K562 (cell line): ENCODE data around the gene THSD8. TPM values are rescaled to one million over a fixed set of nuclear protein-coding genes. Genes with fewer than 3 reads are reported as not detected.
A peak's percentile ranks its signal among the peaks of the same experiment; 100 is the strongest.

Source experiments
- CBFB ChIP-seq: sonication (generic); formaldehyde crosslinking; IDR thresholded peaks from 2 replicates; pipeline ENCODE4 v1.4.0; 2020; ENCODE audit warnings: mild to moderate bottlenecking, missing genetic modification reagents
- GATAD2A ChIP-seq: fragments of 450-650 bp; IDR thresholded peaks from 2 replicates; pipeline ENCODE4 v1.6.1; 2017
- KDM4B ChIP-seq, 2 experiments: fragments of 450-650 bp in 1 of 2; sonication (generic) in 1 of 2; IDR thresholded peaks; 2 replicates each; pipeline ENCODE4 v1.6.1; 2016 to 2017; ENCODE audit warnings: borderline replicate concordance in 2 of 2, antibody characterized with exemption in 1 of 2, low read depth in 1 of 2, mild to moderate bottlenecking in 1 of 2
- NCOA4 ChIP-seq: fragments of 450-650 bp; IDR thresholded peaks from 2 replicates; pipeline ENCODE4 v1.6.1; 2018; ENCODE audit warnings: mild to moderate bottlenecking; ENCODE audit not compliant: partially characterized antibody
- SMARCA5 ChIP-seq: fragments of 450-650 bp; IDR thresholded peaks from 2 replicates; pipeline ENCODE4 v1.6.1; 2016
- TAF1 ChIP-seq: IDR thresholded peaks from 2 replicates; pipeline ENCODE4 v1.6.1; 2011; ENCODE audit warnings: mild to moderate bottlenecking, low read length, moderate library complexity; ENCODE audit not compliant: insufficient read depth, control insufficient read depth, severe bottlenecking; ENCODE audit errors: extremely low read depth
- TCF3 ChIP-seq: sonication (generic); formaldehyde crosslinking; IDR thresholded peaks from 2 replicates; pipeline ENCODE4 v1.4.0; 2020; ENCODE audit warnings: mild to moderate bottlenecking, missing genetic modification reagents
- ZNF445 ChIP-seq: fragments of 250-450 bp; sonication (Bioruptor Pico); IDR thresholded peaks from 2 replicates; pipeline ENCODE4 v1.4.0; 2020; ENCODE audit warnings: low read depth, mild to moderate bottlenecking, moderate library complexity
- polyA plus RNA-seq, 8 experiments: library from polyadenylated mRNA; depleted of rRNA in 4 of 8; stranded (reverse) in 5 of 8; unstranded in 3 of 8; fragments of >200 nt; fragmentation: Nextera tagmentation in 2 of 8; fragmentation: Illumina TruSeq in 1 of 8; extraction: Ambion mirVana in 2 of 8; extraction: Trizol in 1 of 8; gene quantifications; 2 replicates each; pipeline versions ENCODE4 v1.2.1 to v1.2.3, GENCODE V29; 2011 to 2014; ENCODE audit warnings: inconsistent platforms in 1 of 8, missing spikeins in 1 of 8
- total RNA-seq, 7 experiments: library from RNA; depleted of rRNA in 6 of 7; stranded (reverse); fragments of >200 nt in 6 of 7; fragmentation: Illumina TruSeq in 2 of 7; extraction: Trizol in 2 of 7; gene quantifications; 2 replicates each; pipeline versions ENCODE4 v1.2.1 to v1.2.3, GENCODE V29; 2011 to 2021; ENCODE audit warnings: low replicate concordance in 1 of 7
- TF ChIP-seq, protein P1 (sequence below): fragments of 250-450 bp; sonication (Bioruptor Pico); IDR thresholded peaks from 2 replicates; pipeline ENCODE4 v1.8.0; 2021; ENCODE audit warnings: mild to moderate bottlenecking, moderate library complexity

The THSD8 gene
- total and polyA plus RNA-seq, 9 of the 15 experiments (the other 6 are each of a cell fraction or from before 2014, with no cell fraction given) = 8.4 to 42.4 (median 19.9) TPM; not detected in 2

GRCh38 chr19:12793290-12794195, 8.3 kb upstream of the THSD8 start (continued):
- TF ChIP-seq, protein P1, sequence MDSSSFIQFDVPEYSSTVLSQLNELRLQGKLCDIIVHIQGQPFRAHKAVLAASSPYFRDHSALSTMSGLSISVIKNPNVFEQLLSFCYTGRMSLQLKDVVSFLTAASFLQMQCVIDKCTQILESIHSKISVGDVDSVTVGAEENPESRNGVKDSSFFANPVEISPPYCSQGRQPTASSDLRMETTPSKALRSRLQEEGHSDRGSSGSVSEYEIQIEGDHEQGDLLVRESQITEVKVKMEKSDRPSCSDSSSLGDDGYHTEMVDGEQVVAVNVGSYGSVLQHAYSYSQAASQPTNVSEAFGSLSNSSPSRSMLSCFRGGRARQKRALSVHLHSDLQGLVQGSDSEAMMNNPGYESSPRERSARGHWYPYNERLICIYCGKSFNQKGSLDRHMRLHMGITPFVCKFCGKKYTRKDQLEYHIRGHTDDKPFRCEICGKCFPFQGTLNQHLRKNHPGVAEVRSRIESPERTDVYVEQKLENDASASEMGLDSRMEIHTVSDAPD (CRISPR knock-in tag) = no peak
- no peak for TF ChIP-seq SMARCA5
- TF ChIP-seq NCOA4 = no peak
- no peak for TF ChIP-seq KDM4B (IDR thresholded peaks at IDR 0.05; ENCODE audit: borderline replicate concordance in 2 of 2, low read depth in 1 of 2)
- peak; percentile 68; the same call in 1 of the 2 replicates for TF ChIP-seq GATAD2A
- TF ChIP-seq TAF1 = peak; percentile 48
- TF ChIP-seq ZNF445 = no peak
- no peak for TF ChIP-seq CBFB (CRISPR knock-in tag)
- peak; percentile 13; the same call in 1 of the 2 replicates for TF ChIP-seq TCF3 (CRISPR knock-in tag)
